NCI-H345 treated with DMSO at 0.1 percent for 48 hours (cell line): Measurements from ENCODE around the gene PDK1.

Experiments used
- DNase-seq: peaks from one replicate; lab custom pipeline; 2025; ENCODE audit not compliant: unreplicated experiment; lab: John Stamatoyannopoulos, UW

Gene PDK1

GRCh38 chr2:172596776-172597175, 40.9 kb downstream of the PDK1 start:
- DNase-seq: no peak

- no peak for DNase-seq
Observed at GRCh38 chr2:172597176-172597842, 41.4 kb downstream of the PDK1 start.

- DNase-seq: no peak
Observed at GRCh38 chr2:172599947-172600346, 44.1 kb downstream of the PDK1 start.

GRCh38 chr2:172600557-172601008, 44.7 kb downstream of the PDK1 start:
- no peak for DNase-seq

GRCh38 chr2:172606285-172606684, 50.4 kb downstream of the PDK1 start:
- no peak for DNase-seq

- DNase-seq: no peak
Observed at GRCh38 chr2:172607379-172607928, 51.6 kb downstream of the PDK1 start.

GRCh38 chr2:172609488-172609887, 53.6 kb downstream of the PDK1 start:
- no peak for DNase-seq

- no peak for DNase-seq
Observed at GRCh38 chr2:172612051-172612450, 56.2 kb downstream of the PDK1 start.

- DNase-seq: no peak
Observed at GRCh38 chr2:172613040-172613439, 57.1 kb downstream of the PDK1 start.

GRCh38 chr2:172613615-172614231, 57.8 kb downstream of the PDK1 start:
- DNase-seq: no peak

- DNase-seq: no peak
Observed at GRCh38 chr2:172614932-172615331, 59.0 kb downstream of the PDK1 start.

- no peak for DNase-seq
Observed at GRCh38 chr2:172615727-172616261, 59.9 kb downstream of the PDK1 start.

- DNase-seq: no peak
Observed at GRCh38 chr2:172617115-172617514, 61.2 kb downstream of the PDK1 start.

- no peak for DNase-seq
Observed at GRCh38 chr2:172623249-172623965, 67.5 kb downstream of the PDK1 start.

- DNase-seq: no peak
Observed at GRCh38 chr2:172624996-172625395, 69.1 kb downstream of the PDK1 start.

- DNase-seq: no peak
Observed at GRCh38 chr2:172627181-172627580, 71.3 kb downstream of the PDK1 start.

- no peak for DNase-seq
Observed at GRCh38 chr2:172628085-172628484, 72.2 kb downstream of the PDK1 start.

GRCh38 chr2:172629586-172629985, 73.7 kb downstream of the PDK1 start:
- no peak for DNase-seq

GRCh38 chr2:172630181-172630580, 74.3 kb downstream of the PDK1 start:
- DNase-seq: no peak

- DNase-seq: no peak
Observed at GRCh38 chr2:172634477-172634876, 78.6 kb downstream of the PDK1 start.

- no peak for DNase-seq
Observed at GRCh38 chr2:172635548-172635947, 79.7 kb downstream of the PDK1 start.

- no peak for DNase-seq
Observed at GRCh38 chr2:172639256-172639655, 83.4 kb downstream of the PDK1 start.
